HG03558 (cell line): ENCODE measurements around the gene FAM131C.
"Not testable (repeated sequence)": the region's sequence is repeated elsewhere in the genome, so short reads cannot be mapped to it uniquely, and the experiment has no call there.

Source experiments
- ATAC-seq: cut with Tn5 transposase; IDR thresholded peaks from one replicate; pipeline ENCODE4 v1.9.1; 2021; ENCODE audit warnings: moderate number of reproducible peaks; ENCODE audit not compliant: unreplicated experiment; ENCODE audit errors: extremely low read depth

FAM131C gene

DNA sequence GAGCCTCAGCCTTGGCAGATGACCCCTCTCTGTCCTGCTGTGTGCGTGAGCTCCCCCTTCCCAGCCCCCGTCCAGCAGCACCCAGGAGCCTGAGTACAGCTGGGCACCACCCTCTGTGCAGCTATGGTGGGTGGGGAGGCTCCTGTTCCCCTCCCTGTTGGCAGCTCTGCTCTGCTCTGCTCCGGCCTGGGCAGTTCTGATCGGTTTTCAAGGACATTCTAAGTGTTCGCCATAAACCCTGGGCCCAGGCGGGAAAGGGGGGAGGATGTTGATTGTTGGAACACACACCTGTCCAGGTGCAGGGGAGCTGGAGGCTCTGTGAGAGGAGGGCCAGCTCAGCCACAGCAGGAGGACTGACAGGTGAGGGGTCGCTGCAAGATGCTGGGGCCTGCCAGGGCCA is 29.9 kb downstream of the FAM131C start, which contains the start of gene CLCNKB:
TSS of gene CLCNKB (plus strand) at position 262 of the 400 bp plus-strand sequence. CDS start 711 bp downstream, outside the sequence.
- ATAC-seq, result no peak

DNA sequence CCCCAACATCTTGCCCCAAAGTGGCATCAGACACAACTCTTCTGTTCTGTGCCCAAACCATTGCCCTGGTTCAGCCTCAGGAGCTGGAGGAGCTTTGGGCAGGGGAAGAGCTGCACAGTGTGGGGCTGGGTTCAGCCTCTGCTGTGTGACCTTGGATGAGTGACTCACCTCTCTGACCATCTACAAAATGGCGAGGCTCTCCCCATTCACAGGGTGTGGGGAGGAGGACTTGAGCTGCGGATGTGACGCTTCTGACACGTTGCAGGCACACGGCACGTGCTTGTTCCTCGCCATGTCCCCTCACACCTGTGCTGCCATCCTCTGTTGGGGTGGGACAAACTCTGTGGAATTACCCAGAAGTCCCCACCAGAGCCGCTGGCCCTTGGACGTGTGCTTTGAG is 30.8 kb downstream of the FAM131C start:
- ATAC-seq, result not testable (repeated sequence)

GRCh38 chr1:16042096-16042495 is 31.4 kb downstream of the FAM131C start:
- ATAC-seq, result no peak

DNA sequence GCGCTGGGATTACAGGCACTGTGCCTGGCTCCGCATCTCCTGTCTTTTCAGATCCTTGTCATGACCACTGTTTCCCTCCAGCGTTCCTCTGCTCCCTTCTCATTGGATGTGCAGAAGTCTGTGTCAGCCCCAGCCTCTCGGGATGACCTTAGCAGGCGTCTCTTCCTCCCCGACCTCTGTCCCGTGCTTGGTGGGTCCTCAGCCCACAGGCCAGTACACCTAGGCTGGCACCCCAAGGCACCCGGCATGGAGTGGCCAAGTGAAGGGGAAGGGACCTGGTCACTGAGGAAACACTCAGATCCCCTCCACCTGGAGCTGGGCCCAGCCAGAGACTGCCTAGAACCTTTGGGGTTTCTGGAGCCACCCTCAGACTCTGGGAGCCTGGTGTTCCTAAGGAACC is 32.3 kb downstream of the FAM131C start:
- ATAC-seq, result no peak

- not testable (repeated sequence) for ATAC-seq
These were observed 33.6 kb downstream of the FAM131C start for GRCh38 chr1:16039871-16040270.

- ATAC-seq, result no peak
These were observed 34.9 kb downstream of the FAM131C start for GRCh38 chr1:16038620-16038912.

- ATAC-seq, result not testable (repeated sequence)
These were observed 37.0 kb downstream of the FAM131C start for GRCh38 chr1:16036461-16036860.

GRCh38 chr1:16033103-16033632 is 40.3 kb downstream of the FAM131C start:
- not testable (repeated sequence) for ATAC-seq

- no peak for ATAC-seq
These were observed 40.9 kb downstream of the FAM131C start for GRCh38 chr1:16032388-16033102.

DNA sequence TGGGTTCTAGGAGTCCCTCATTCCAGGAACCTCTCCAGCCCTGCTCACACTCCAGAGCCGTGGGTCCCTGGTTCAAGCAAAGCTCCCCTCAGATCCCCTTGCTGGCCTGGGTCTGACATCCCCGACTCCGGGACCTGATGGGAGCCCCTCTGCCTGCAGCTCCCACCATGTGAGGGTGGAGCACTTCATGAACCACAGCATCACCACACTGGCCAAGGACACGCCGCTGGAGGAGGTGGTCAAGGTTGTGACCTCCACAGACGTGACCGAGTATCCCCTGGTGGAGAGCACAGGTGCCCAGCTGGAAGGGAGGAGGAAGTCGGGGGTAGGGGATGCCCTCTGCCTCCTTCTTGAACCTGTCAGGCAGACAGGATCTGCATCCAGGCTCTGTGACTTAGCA is 41.9 kb downstream of the FAM131C start:
- no peak for ATAC-seq

GRCh38 chr1:16029288-16029687 is 44.2 kb downstream of the FAM131C start:
- no peak for ATAC-seq

- ATAC-seq, result not testable (repeated sequence)
These were observed 44.5 kb downstream of the FAM131C start for GRCh38 chr1:16029003-16029268.

- no peak for ATAC-seq
These were observed 45.0 kb downstream of the FAM131C start for GRCh38 chr1:16028237-16029002.

DNA sequence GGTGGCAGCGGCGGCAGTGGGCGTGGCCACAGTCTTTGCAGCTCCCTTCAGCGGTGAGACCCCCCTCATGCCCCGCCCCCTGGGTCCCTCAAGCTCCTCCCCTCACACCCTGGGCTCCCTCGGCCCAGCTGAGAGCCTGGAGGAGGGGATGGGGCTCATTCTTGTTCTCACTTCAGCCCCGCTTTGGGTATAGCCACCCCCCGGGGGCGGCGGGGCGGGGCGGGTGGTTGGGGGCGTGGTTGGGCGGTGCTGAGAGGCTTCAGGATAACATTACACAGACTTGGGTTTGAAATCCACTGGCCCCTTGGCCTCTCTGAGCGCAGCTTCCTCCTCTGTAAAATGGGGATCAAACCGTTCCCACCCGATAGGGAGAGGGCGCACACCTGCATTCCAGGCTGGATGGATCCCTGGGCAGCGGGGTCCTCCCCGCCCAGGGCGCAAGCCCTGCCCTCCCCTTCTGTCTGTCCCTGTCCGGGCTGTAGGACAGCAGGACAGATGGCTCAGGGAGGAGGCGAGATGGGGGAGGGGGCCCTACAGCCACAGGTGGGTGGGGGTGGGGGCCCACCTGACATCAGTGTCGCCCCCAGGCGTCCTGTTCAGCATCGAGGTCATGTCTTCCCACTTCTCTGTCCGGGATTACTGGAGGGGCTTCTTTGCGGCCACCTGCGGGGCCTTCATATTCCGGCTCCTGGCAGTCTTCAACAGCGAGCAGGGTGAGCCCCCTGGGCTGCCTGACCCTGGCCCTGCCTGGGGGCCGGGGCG is 46.5 kb downstream of the FAM131C start:
- ATAC-seq, result no peak

DNA sequence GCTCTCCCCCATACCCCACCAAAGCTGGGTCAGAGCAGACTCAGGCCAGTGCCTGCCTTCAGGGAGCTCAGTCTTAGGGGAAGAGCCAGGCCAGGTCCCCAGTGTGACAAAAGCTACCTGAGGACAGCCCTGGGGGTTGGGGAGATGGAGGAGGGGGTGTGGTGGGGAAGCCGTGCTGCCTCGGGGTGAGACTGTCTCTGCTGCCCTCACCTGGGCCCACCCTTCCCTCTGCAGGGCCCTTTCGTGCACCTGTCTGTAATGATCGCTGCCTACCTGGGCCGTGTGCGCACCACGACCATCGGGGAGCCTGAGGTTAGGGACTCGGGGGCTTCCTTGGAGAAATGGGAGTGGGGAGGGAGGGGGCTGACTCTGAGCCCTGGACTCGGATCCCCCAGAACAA is 47.1 kb downstream of the FAM131C start:
- ATAC-seq, result not testable (repeated sequence)

DNA sequence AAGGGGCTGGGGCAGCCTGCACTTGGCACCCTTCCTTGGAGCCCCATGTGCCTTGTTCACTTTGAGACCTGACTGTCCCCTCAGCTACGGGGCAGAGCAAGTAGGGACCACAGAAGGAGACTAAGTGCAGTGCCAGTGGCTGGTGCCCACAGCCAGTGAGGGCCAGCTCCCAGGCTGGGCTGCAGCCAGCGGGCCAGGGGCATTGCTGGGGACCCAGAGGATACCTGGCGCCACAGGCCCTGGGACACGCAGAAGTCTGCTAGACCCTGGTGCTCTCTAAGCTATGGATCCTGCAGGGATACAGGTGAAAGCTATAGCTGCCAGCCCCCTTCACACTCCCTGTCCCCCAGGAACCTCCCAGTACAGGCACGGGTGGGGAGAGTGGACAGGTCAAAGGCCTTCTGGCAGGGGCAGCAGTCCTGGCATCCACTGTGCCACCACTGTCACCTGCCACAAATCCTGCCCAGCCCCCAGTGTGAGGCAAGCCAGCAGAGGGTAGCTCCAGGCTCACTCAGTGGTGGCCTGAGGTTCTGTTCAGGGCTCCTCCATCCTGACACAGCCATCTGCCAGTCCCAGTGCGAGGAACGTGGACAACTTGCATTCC is 50.3 kb downstream of the FAM131C start:
- no peak for ATAC-seq

DNA sequence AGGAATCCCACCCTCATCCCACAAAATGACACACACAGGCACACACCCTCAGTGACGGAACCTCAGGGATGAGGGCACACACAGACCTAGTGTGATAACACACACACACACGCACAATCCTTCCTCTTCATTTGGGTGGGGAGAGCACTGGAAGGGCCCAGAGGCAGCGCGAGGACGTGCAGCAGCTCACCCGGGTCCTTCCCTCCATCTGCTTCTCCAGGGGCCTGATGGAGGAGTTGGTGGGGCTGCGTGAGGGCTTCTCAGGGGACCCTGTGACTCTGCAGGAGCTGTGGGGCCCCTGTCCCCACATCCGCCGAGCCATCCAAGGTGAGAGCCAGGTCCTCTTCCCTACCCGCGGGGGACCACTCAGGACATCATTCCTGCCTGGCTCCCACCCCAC is 51.1 kb downstream of the FAM131C start:
- ATAC-seq, result no peak

GRCh38 chr1:16021681-16022080 is 51.8 kb downstream of the FAM131C start, which contains the start of gene CLCNKA:
TSS of gene CLCNKA (plus strand) at chr1:16022036. CDS start at chr1:16022620, 584 bp downstream.
- ATAC-seq, result no peak

- not testable (repeated sequence) for ATAC-seq
These were observed 52.6 kb downstream of the FAM131C start for GRCh38 chr1:16020878-16021277.

- no peak for ATAC-seq
These were observed 53.1 kb downstream of the FAM131C start for GRCh38 chr1:16020325-16020724.
